Right atrium auricular region (tissue), 2 donors: Measurements from ENCODE around the gene GRM4. TPM values are rescaled to one million over a fixed set of nuclear protein-coding genes. Genes with fewer than 3 reads are reported as not detected.

ENCODE experiments used
- DNase-seq: peaks from one replicate; pipeline ENCODE4 v3.0.0-alpha.2; 2019; ENCODE audit warnings: low spot score
- H3K27ac ChIP-seq, 2 donors: fragments of 200-600 bp; sonication (generic); 1 replicate in 1 of 2; 2 replicates in 1 of 2; pipeline ENCODE4 v1.5.1; 2016 to 2019
- H3K27me3 ChIP-seq, 2 donors: fragments of 200-600 bp; sonication (generic); one replicate each; pipeline versions ENCODE4 v1.5.1 to v1.6.0; 2017 to 2019
- H3K36me3 ChIP-seq: fragments of 200-600 bp; sonication (generic); one replicate; pipeline ENCODE4 v1.5.1; 2016
- H3K4me1 ChIP-seq, 2 donors: fragments of 200-600 bp; sonication (generic); one replicate each; pipeline versions ENCODE4 v1.5.1 to v1.6.0; 2017 to 2019
- H3K4me3 ChIP-seq, 2 donors: fragments of 200-600 bp; sonication (generic); 1 replicate in 1 of 2; 2 replicates in 1 of 2; pipeline ENCODE4 v1.5.1; 2017 to 2019; ENCODE audit warnings: mild to moderate bottlenecking in 1 of 2, moderate library complexity in 1 of 2
- H3K9me3 ChIP-seq, 2 donors: fragments of 200-600 bp; sonication (generic); one replicate each; pipeline ENCODE4 v1.5.1; 2019
- total RNA-seq, 2 donors: library from RNA; depleted of rRNA; stranded (reverse); fragments of >200 nt; gene quantifications; one replicate each; pipeline ENCODE4 v1.1.0, GENCODE V29; 2016
- TF ChIP-seq, protein P1 (sequence below), 2 donors: fragments of 200-600 bp; sonication (generic); IDR thresholded peaks; one replicate each; pipeline ENCODE4 v1.5.1; 2019; ENCODE audit warnings: antibody characterized with exemption in 2 of 2

Gene GRM4
- total RNA-seq, 2 donors from 2014 or later, result not detected

DNA sequence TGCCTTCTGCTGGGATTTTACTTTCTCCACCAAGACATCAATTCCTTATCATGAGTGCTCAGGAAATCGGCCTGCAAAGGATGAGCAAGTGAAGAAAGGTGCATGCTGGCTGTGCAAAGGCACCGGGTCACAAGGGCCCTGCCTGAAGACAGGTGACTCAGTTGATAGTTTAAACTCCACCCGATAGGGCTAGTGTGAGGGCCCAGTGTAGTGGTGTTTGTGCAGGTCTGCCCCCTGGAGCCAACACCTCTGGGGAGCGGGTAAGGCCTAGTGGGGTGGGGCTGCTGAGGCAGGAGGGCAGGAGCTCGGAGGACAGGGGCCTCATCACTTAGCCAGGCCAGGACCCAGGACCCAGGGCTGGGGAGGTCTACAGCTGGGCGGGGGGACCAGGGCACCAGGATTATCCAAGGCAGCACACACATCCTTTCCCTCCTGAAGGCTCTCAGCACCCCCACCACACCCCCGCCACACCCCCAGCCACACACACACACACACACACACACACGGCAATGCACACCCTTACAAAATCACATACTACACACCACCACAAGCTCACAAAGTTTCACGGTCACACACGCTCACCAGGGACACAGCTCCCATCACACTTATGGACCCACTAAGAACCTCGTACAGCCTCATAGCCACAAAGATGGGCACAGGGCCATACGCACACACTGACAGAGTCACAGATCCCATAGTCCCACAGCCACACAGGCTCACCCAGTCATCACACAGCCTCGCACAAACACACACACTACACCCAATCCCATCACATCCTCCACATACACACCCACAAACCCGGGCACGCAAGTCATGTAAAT, 75.4 kb downstream of the GRM4 start:
- H3K27me3 ChIP-seq, result no peaks in the 10 kb centered on the region
- no peaks in the 10 kb centered on the region for H3K9me3 ChIP-seq
- DNase-seq, result no peak
- H3K4me3 ChIP-seq, result no peak overlapping the region
- H3K36me3 ChIP-seq, result no peaks in the 10 kb centered on the region
- TF ChIP-seq, protein P1, sequence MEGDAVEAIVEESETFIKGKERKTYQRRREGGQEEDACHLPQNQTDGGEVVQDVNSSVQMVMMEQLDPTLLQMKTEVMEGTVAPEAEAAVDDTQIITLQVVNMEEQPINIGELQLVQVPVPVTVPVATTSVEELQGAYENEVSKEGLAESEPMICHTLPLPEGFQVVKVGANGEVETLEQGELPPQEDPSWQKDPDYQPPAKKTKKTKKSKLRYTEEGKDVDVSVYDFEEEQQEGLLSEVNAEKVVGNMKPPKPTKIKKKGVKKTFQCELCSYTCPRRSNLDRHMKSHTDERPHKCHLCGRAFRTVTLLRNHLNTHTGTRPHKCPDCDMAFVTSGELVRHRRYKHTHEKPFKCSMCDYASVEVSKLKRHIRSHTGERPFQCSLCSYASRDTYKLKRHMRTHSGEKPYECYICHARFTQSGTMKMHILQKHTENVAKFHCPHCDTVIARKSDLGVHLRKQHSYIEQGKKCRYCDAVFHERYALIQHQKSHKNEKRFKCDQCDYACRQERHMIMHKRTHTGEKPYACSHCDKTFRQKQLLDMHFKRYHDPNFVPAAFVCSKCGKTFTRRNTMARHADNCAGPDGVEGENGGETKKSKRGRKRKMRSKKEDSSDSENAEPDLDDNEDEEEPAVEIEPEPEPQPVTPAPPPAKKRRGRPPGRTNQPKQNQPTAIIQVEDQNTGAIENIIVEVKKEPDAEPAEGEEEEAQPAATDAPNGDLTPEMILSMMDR (IDR thresholded peaks at IDR 0.05), result no peak
- peaks cover 0 to 4% of the 10 kb centered on the region in 2 donors for H3K4me1 ChIP-seq
- H3K27ac ChIP-seq, result no peak overlapping the region

- H3K4me1 ChIP-seq, result peaks cover 0 to 8% of the 10 kb centered on the region in 2 donors
- no peaks in the 10 kb centered on the region for H3K36me3 ChIP-seq
- DNase-seq, result no peak
- no peak overlapping the region for H3K27ac ChIP-seq
- H3K4me3 ChIP-seq, result no peak overlapping the region
- no peaks in the 10 kb centered on the region for H3K27me3 ChIP-seq
- TF ChIP-seq, protein P1 (IDR thresholded peaks at IDR 0.05), result no peak
- no peaks in the 10 kb centered on the region for H3K9me3 ChIP-seq
These were observed 77.3 kb downstream of the GRM4 start for GRCh38 chr6:34068462-34069044.

DNA sequence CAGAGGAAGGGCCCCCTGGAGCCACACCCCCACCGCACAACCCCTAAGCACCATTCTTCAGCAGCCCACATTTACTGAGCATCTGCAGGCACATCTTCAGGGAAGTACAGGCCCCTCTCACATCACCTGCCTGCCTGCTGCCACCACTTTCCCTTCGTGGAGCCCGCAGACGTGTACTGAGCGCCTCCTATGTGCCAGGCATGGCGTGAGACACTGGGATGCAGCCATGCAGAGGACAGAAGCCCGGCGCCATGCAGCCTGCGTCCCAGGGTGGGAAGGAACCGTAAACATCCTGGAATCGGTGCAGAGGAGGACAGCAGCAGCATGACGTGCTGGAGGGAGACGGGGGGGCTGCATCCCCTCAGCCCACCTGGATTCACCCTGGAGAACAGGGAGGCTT, 78.1 kb downstream of the GRM4 start:
- no peak for DNase-seq
- H3K27ac ChIP-seq, result no peak overlapping the region
- TF ChIP-seq, protein P1 (IDR thresholded peaks at IDR 0.05), result no peak
- H3K9me3 ChIP-seq, result no peaks in the 10 kb centered on the region
- no peaks in the 10 kb centered on the region for H3K36me3 ChIP-seq
- no peak overlapping the region for H3K4me3 ChIP-seq
- no peaks in the 10 kb centered on the region for H3K27me3 ChIP-seq
- peaks cover 0 to 8% of the 10 kb centered on the region in 2 donors for H3K4me1 ChIP-seq

- Histone ChIP-seq H3K36me3 (no peaks in the 10 kb centered on the region), H3K4me1 (peaks cover 0 to 8% of the 10 kb centered on the region in 2 donors), H3K4me3 (no peak overlapping the region), H3K27me3 (no peaks in the 10 kb centered on the region), H3K27ac (no peak overlapping the region), H3K9me3 (no peaks in the 10 kb centered on the region)
- no peak for DNase-seq
- TF ChIP-seq, protein P1 (IDR thresholded peaks at IDR 0.05), result no peak
These were observed 78.8 kb downstream of the GRM4 start for GRCh38 chr6:34066772-34067770.

- no peaks in the 10 kb centered on the region for H3K36me3 ChIP-seq
- TF ChIP-seq, protein P1 (IDR thresholded peaks at IDR 0.05), result no peak
- no peaks in the 10 kb centered on the region for H3K27me3 ChIP-seq
- H3K27ac ChIP-seq, result no peak overlapping the region
- no peak overlapping the region for H3K4me3 ChIP-seq
- H3K9me3 ChIP-seq, result no peaks in the 10 kb centered on the region
- H3K4me1 ChIP-seq, result peaks cover 0 to 8% of the 10 kb centered on the region in 2 donors
- DNase-seq, result no peak
These were observed 79.7 kb downstream of the GRM4 start for GRCh38 chr6:34066218-34066571.
